GM12865 (cell line): ENCODE results near the gene KCMF1.

ENCODE experiments used
- DNase-seq: peaks from one replicate; pipeline ENCODE4 v3.0.0; 2010; ENCODE audit warnings: low read depth
- H3K4me3 ChIP-seq: 2 replicates; pipeline ENCODE4 v1.5.1; 2011; ENCODE audit warnings: mild to moderate bottlenecking, low read depth, low read length, control low read depth
- CTCF ChIP-seq: IDR thresholded peaks from 2 replicates; pipeline ENCODE4 v1.5.1; 2011; ENCODE audit warnings: low read length, control low read depth, low read depth, inconsistent platforms; ENCODE audit not compliant: insufficient read depth; ENCODE audit errors: missing control alignments

The KCMF1 gene

GRCh38 chr2:85022232-85022631, 51.3 kb downstream of the KCMF1 start:
- DNase-seq = no peak
- TF ChIP-seq CTCF = no peak
- no peak overlapping the region for H3K4me3 ChIP-seq

- no peak for DNase-seq
- no peak for TF ChIP-seq CTCF
Observed at GRCh38 chr2:85024372-85025047, 53.5 kb downstream of the KCMF1 start.

DNA sequence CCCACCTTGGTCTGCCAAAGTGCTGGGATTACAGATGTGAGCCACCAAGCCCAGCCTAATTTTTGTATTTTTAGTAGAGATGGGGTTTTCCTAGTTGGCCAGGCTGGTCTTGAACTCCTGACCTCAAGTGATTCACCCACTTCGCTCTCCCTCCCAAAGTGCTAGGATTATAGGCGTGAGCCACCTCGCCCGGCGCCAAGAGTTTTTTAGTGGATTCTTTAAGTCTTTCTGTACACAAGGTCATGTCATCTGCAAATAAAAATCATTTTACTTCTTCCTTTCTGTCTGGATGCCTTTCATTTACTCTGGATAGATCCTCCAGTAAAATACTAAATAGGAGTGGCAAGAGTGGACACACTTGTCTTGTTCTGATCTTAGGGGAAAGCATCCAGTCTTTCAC, 61.7 kb downstream of the KCMF1 start:
- DNase-seq = no peak
- H3K4me3 ChIP-seq = no peak overlapping the region
- TF ChIP-seq CTCF = no peak

More at GRCh38 chr2:85024372-85025047, 53.5 kb downstream of the KCMF1 start:
- H3K4me3 ChIP-seq = no peak overlapping the region

GRCh38 chr2:85033388-85033787, 62.4 kb downstream of the KCMF1 start:
- no peak overlapping the region for H3K4me3 ChIP-seq
- DNase-seq = no peak
- TF ChIP-seq CTCF = no peak

- DNase-seq = no peak
- H3K4me3 ChIP-seq = no peak overlapping the region
- no peak for TF ChIP-seq CTCF
Observed at GRCh38 chr2:85034158-85034557, 63.2 kb downstream of the KCMF1 start.

GRCh38 chr2:85037622-85038021, 66.7 kb downstream of the KCMF1 start:
- no peak for DNase-seq
- H3K4me3 ChIP-seq = no peak overlapping the region
- TF ChIP-seq CTCF = no peak

DNA sequence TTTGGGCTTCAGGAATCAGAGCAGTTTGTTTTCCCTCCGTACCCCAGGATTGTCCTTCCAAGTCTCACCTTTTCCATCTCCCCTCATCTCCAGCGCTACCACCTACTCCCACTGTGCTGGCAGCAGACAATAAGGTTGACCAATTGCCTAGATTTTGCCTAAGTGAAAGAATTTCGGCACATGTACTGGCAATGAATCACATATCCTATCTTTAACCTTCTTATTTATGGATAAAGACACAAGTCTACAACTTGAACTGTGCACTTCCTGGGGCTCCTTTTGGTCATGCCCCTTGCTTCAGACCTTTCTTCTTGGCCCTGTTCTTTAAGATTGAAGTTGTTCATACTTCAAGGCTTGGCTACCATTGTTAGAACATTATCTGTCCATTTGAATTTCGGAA, 71.4 kb downstream of the KCMF1 start:
- TF ChIP-seq CTCF = no peak
- no peak overlapping the region for H3K4me3 ChIP-seq
- DNase-seq = no peak
